SK-N-SH (cell line): ENCODE data around the gene TMEM184B.

Source experiments
- CTCF ChIP-seq: fragments of 200-600 bp; sonication (generic); IDR thresholded peaks from 2 replicates; pipeline ENCODE4 v1.6.1; 2017; ENCODE audit warnings: antibody characterized with exemption, mild to moderate bottlenecking, moderate library complexity
- USF2 ChIP-seq: fragments of 150-350 bp; IDR thresholded peaks from 2 replicates; pipeline ENCODE4 v1.6.1; 2017; ENCODE audit warnings: antibody characterized with exemption, low read length, low read depth, borderline replicate concordance

GRCh38 chr22:38299770-38300102 is 26.9 kb upstream of the TMEM184B start:
- no peak for TF ChIP-seq USF2
- TF ChIP-seq CTCF: no peak
